VCaP (cell line): Measurements from ENCODE around the gene MARVELD3.

Source experiments
- H3K27ac ChIP-seq: fragments of 450-650 bp; 2 replicates; pipeline ENCODE4 v1.5.1; 2017
- TF ChIP-seq, protein P1 (sequence below): fragments of 450-650 bp; conservative IDR thresholded peaks from 2 replicates; pipeline ENCODE4 v1.5.1; 2017; ENCODE audit warnings: mild to moderate bottlenecking, moderate library complexity

The MARVELD3 gene

DNA sequence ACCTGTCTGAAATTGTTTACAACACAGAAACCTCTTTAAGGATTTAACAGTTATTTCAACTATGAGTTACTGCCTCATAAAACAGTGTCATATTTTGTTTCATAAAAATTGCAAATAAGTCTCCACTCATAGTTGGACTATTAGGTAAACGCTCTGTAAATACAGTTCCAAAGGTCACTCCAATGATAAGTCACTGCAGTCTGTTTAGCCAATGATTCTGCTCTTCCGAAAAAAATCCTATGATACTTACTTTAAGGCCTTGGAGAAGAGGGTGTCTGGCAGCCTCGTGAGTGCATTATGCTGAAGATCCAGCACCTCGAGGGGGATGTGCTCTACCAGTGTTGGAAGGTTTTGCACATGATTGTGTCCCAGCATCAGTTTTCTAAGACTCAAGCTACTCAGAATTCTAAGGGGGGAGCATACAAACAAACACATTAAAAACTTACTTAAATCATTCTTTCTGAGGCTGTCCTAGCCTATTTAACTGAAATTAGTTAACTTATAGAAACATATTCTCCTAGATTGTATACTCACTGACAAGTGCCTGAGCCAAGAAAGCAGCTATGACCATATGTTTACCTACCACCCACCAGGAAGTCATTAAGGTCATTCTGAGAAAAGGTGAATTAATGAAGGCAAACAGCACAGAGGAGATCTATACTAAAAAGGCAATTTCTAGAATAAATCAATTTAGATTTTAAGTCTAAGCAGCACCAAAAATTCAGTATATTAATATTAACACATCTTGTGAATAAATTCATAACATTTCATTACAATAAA is 41.1 kb downstream of the MARVELD3 start:
- TF ChIP-seq, protein P1, sequence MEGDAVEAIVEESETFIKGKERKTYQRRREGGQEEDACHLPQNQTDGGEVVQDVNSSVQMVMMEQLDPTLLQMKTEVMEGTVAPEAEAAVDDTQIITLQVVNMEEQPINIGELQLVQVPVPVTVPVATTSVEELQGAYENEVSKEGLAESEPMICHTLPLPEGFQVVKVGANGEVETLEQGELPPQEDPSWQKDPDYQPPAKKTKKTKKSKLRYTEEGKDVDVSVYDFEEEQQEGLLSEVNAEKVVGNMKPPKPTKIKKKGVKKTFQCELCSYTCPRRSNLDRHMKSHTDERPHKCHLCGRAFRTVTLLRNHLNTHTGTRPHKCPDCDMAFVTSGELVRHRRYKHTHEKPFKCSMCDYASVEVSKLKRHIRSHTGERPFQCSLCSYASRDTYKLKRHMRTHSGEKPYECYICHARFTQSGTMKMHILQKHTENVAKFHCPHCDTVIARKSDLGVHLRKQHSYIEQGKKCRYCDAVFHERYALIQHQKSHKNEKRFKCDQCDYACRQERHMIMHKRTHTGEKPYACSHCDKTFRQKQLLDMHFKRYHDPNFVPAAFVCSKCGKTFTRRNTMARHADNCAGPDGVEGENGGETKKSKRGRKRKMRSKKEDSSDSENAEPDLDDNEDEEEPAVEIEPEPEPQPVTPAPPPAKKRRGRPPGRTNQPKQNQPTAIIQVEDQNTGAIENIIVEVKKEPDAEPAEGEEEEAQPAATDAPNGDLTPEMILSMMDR = no peak
- H3K27ac ChIP-seq = peak overlapping the region; percentile 47

DNA sequence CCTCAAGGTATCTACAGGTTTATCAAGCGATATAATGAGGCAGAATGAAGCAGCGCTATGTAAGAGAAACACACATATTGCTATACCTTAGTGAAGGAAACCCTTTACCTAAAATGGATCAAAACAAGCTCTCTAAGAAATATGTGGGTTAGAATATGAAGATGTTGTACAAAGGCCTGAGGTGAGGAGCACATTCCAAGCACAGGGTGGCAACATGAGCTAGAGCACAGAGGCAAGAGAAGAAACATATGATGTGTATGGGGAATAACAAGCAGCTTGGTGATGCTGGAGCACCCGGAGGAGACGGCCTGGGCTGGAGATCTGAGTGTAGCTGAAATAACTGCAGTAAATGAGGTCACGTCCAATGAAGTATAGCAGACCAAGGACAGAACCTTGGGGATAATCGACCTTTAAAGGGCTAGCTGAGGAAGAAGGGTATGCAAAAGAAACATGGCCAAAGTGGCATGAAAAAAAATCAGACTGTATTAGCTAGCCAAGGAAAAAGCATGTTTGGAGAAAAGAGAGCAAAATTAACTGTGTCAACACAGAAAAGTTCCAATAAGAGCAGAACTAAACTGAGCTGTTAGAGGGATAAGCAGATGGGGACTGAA is 44.0 kb downstream of the MARVELD3 start:
- no peak overlapping the region for H3K27ac ChIP-seq
- TF ChIP-seq, protein P1 = no peak

- TF ChIP-seq, protein P1 = no peak
- no peak overlapping the region for H3K27ac ChIP-seq
Measured at GRCh38 chr16:71670537-71670936, 44.6 kb downstream of the MARVELD3 start.

GRCh38 chr16:71671165-71671564 is 45.2 kb downstream of the MARVELD3 start:
- TF ChIP-seq, protein P1 = no peak
- no peak overlapping the region for H3K27ac ChIP-seq

DNA sequence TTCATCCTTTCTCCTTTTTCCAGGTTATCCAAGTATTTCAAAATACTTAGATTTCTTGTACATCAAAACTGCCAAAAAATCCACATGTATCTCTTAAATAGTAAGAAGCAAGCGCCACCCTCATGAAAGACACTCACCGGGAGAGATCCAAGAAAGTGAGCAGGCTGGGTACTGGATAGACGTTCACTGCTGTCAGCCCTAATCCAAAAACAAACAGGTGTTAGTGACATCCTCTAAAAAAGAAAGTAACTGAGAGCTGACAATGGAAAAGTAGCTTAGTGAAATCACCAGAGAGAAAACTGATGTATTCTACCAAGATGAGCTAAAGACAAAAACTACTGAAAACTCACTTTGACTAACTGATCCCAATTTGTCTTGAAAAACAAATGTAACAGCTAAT is 46.1 kb downstream of the MARVELD3 start:
- no peak overlapping the region for H3K27ac ChIP-seq
- TF ChIP-seq, protein P1 = no peak

DNA sequence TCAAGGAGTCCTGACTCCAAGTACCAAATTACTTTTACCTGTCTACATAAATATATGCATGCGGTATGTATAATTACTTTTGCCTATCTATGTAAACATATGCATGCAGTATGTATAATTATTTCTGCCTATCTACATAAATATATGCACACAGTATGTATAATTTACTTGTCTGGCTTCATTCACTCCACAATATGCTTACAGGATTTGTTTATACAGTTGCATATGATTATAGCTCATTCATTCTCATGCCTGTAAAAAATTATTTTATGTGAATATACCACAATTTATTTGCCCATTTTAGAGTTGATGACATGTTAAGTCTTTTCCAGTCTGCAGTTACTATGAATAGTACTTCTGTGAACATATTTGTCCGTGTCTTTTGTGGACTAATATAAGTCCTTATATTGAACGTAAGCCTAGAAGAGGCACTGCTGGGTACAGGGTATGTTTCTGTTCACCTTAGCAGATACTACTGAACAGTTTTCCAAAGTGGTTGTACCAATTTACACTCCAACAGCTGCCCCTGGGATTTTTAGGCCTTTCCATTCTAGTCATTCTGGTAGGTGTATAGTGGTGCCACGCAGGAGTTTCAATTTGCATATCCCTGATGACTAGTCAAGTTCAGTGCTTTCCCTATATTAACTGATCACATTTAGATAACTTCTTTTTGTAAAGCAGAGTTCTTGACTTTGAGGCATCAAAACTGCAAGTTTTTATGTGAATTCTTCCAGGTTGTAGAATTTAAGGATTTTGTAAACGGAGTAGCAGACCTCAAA is 47.0 kb downstream of the MARVELD3 start:
- TF ChIP-seq, protein P1 = no peak
- no peak overlapping the region for H3K27ac ChIP-seq

GRCh38 chr16:71673582-71673973 is 47.6 kb downstream of the MARVELD3 start:
- H3K27ac ChIP-seq = peak overlapping the region; percentile 13; the same call in 1 of the 2 replicates
- TF ChIP-seq, protein P1 = no peak
